ENCODE data around the gene GPC3.

The GPC3 gene

DNA sequence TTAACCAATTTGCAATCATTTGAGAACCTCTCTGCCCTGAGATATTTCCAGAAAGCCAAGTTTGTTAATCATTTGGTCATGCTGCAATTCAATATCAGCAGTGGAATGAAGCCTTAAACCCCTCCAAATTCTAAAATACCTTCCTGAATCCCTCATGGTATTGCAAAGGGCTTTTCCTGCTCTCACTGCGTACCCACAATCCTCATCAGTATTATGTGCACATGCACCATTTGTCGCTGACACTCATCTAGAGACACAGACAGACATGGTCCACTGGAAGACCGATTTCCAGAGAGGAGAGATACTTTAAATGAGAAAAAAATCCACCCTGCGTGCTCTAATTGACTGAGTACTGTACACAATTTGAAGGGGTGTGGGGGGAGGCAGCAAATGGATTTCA, 104.4 kb downstream of the GPC3 start:
- Histone ChIP-seq H3K4me3 (ENCODE audit: insufficient read depth, low read depth, low read length, poor library complexity, severe bottlenecking) (no peak overlapping the region), H3K36me3 (ENCODE audit: control insufficient read depth, insufficient read depth, low read length) (no peaks in the 10 kb centered on the region), H3K27ac (ENCODE audit: insufficient read depth, low read length, poor library complexity, severe bottlenecking) (no peak overlapping the region), H3K27me3 (replicated peaks; ENCODE audit: control insufficient read depth, insufficient read depth, low read length, poor library complexity, severe bottlenecking) (no peaks in the 10 kb centered on the region), H3K4me1 (ENCODE audit: control insufficient read depth, insufficient read depth, low read length, poor library complexity, severe bottlenecking) (no peaks in the 10 kb centered on the region), H3K9me3 (ENCODE audit: control insufficient read depth, low read length) (no peaks in the 10 kb centered on the region)
- no peak for DNase-seq

DNA sequence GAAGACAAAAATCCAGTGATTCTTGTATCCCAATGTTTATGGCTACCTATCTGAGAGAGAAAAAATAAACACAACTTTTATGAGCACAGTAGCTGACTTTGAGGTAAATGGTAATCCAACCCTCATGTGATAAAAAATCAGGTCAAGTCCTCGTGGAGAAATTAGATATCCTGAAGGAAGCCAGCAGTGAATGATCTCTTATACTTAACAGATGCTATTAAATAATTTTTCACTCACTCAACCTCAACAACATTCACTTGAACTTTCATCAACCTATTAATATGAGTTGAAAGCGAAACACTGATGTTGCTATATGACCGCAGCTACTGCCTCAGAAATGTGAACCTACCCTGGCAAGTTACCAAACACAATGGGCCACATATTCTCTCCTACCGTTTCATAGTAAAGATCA, 105.4 kb downstream of the GPC3 start:
- Histone ChIP-seq H3K36me3 (ENCODE audit: control insufficient read depth, insufficient read depth, low read length) (no peaks in the 10 kb centered on the region), H3K9me3 (ENCODE audit: control insufficient read depth, low read length) (no peaks in the 10 kb centered on the region), H3K27ac (ENCODE audit: insufficient read depth, low read length, poor library complexity, severe bottlenecking) (no peak overlapping the region), H3K4me1 (ENCODE audit: control insufficient read depth, insufficient read depth, low read length, poor library complexity, severe bottlenecking) (no peaks in the 10 kb centered on the region), H3K4me3 (ENCODE audit: insufficient read depth, low read depth, low read length, poor library complexity, severe bottlenecking) (no peak overlapping the region), H3K27me3 (replicated peaks; ENCODE audit: control insufficient read depth, insufficient read depth, low read length, poor library complexity, severe bottlenecking) (no peaks in the 10 kb centered on the region)
- DNase-seq, result no peak

DNA sequence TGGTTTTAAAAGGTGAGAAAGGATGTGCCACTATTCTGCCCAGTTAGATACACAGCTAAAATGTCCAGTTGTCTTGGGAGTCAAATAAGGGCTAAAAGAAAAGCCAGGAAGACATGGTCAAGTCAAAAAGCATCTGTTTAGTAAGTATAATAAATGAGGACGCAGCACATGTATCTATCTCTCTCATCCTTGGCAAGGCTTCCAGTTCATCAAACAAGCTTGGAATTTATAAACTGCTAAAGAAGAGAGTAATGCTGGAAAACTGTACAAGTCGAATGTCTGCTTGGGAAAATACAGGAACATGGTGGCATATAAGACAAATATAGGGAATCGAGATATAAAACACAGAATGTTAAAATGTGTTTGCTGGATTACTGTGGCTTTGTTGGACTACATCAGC, 106.7 kb downstream of the GPC3 start:
- no peaks in the 10 kb centered on the region for H3K4me1 ChIP-seq (ENCODE audit: control insufficient read depth, insufficient read depth, low read length, poor library complexity, severe bottlenecking)
- no peaks in the 10 kb centered on the region for H3K27me3 ChIP-seq (replicated peaks; ENCODE audit: control insufficient read depth, insufficient read depth, low read length, poor library complexity, severe bottlenecking)
- DNase-seq, result no peak
- H3K36me3 ChIP-seq (ENCODE audit: control insufficient read depth, insufficient read depth, low read length), result no peaks in the 10 kb centered on the region
- H3K4me3 ChIP-seq (ENCODE audit: insufficient read depth, low read depth, low read length, poor library complexity, severe bottlenecking), result no peak overlapping the region
- no peaks in the 10 kb centered on the region for H3K9me3 ChIP-seq (ENCODE audit: control insufficient read depth, low read length)
- no peak overlapping the region for H3K27ac ChIP-seq (ENCODE audit: insufficient read depth, low read length, poor library complexity, severe bottlenecking)

DNA sequence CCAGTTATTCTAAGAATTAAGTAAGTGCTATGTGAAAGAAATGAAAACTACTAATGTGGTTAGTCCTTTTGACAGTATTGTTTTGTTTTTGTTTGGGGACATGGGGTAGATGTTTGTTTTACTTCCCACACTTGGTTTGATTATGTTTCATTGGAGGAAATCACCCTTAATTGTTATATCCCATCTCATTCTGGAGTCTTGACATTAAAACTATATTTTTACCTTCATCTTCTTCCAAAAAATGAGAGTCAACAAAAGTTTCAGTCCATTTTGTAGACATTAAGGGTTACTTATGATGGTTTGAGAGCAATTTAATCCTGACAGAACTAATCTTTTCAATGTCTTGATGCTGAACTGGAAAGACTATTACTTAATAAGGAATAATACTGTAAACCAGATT, 108.7 kb downstream of the GPC3 start:
- Histone ChIP-seq H3K36me3 (ENCODE audit: control insufficient read depth, insufficient read depth, low read length) (no peaks in the 10 kb centered on the region), H3K4me1 (ENCODE audit: control insufficient read depth, insufficient read depth, low read length, poor library complexity, severe bottlenecking) (no peaks in the 10 kb centered on the region), H3K27me3 (replicated peaks; ENCODE audit: control insufficient read depth, insufficient read depth, low read length, poor library complexity, severe bottlenecking) (no peaks in the 10 kb centered on the region), H3K4me3 (ENCODE audit: insufficient read depth, low read depth, low read length, poor library complexity, severe bottlenecking) (no peak overlapping the region), H3K9me3 (ENCODE audit: control insufficient read depth, low read length) (no peaks in the 10 kb centered on the region), H3K27ac (ENCODE audit: insufficient read depth, low read length, poor library complexity, severe bottlenecking) (no peak overlapping the region)
- DNase-seq, result no peak

DNA sequence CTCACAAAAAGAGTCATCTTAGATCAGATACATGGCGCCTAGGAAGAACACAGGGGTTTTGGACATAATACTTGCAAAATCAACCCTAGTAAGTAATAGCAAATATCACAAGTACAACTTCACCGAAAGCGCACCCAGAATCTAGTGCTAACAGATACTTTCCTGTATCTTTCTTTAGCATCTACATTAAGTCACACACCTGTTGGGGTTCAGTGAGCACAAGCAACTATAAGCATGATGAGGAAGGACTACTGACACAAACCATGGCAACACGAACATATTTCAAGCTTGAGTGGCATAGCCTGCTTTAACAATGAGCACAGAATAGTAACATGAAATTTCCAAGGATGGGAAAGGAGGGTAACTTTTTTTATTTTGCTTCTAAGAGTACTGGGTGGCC, 116.1 kb downstream of the GPC3 start:
- H3K27me3 ChIP-seq (replicated peaks; ENCODE audit: control insufficient read depth, insufficient read depth, low read length, poor library complexity, severe bottlenecking), result no peaks in the 10 kb centered on the region
- no peaks in the 10 kb centered on the region for H3K36me3 ChIP-seq (ENCODE audit: control insufficient read depth, insufficient read depth, low read length)
- no peak overlapping the region for H3K4me3 ChIP-seq (ENCODE audit: insufficient read depth, low read depth, low read length, poor library complexity, severe bottlenecking)
- no peaks in the 10 kb centered on the region for H3K4me1 ChIP-seq (ENCODE audit: control insufficient read depth, insufficient read depth, low read length, poor library complexity, severe bottlenecking)
- no peaks in the 10 kb centered on the region for H3K9me3 ChIP-seq (ENCODE audit: control insufficient read depth, low read length)
- no peak overlapping the region for H3K27ac ChIP-seq (ENCODE audit: insufficient read depth, low read length, poor library complexity, severe bottlenecking)
- no peak for DNase-seq

GRCh38 chrX:133868682-133869081, 116.7 kb downstream of the GPC3 start:
- Histone ChIP-seq H3K4me3 (ENCODE audit: insufficient read depth, low read depth, low read length, poor library complexity, severe bottlenecking) (no peak overlapping the region), H3K9me3 (ENCODE audit: control insufficient read depth, low read length) (no peaks in the 10 kb centered on the region), H3K36me3 (ENCODE audit: control insufficient read depth, insufficient read depth, low read length) (no peaks in the 10 kb centered on the region), H3K4me1 (ENCODE audit: control insufficient read depth, insufficient read depth, low read length, poor library complexity, severe bottlenecking) (no peaks in the 10 kb centered on the region), H3K27me3 (replicated peaks; ENCODE audit: control insufficient read depth, insufficient read depth, low read length, poor library complexity, severe bottlenecking) (no peaks in the 10 kb centered on the region), H3K27ac (ENCODE audit: insufficient read depth, low read length, poor library complexity, severe bottlenecking) (no peak overlapping the region)
- no peak for DNase-seq

DNA sequence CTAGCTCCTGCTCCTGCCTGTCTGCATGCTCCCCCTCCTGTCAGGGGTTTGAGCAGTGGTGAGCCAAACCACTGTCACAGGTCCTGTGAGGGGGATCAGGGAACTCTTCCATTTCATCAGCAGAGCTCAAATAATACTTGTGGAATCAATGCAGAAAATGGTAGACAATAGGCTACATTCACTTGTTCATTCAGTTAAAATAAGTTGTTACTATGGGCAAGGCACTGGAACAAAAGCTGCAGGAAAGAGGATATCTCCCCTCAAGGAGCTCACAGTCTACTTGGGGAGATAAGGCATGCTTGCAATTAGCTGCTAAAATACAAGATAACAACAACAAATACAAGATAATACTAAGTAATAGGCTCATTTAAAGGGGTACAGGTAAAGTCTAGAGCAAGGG, 117.1 kb downstream of the GPC3 start:
- Histone ChIP-seq H3K4me1 (ENCODE audit: control insufficient read depth, insufficient read depth, low read length, poor library complexity, severe bottlenecking) (no peaks in the 10 kb centered on the region), H3K36me3 (ENCODE audit: control insufficient read depth, insufficient read depth, low read length) (no peaks in the 10 kb centered on the region), H3K9me3 (ENCODE audit: control insufficient read depth, low read length) (no peaks in the 10 kb centered on the region), H3K4me3 (ENCODE audit: insufficient read depth, low read depth, low read length, poor library complexity, severe bottlenecking) (no peak overlapping the region), H3K27me3 (replicated peaks; ENCODE audit: control insufficient read depth, insufficient read depth, low read length, poor library complexity, severe bottlenecking) (no peaks in the 10 kb centered on the region), H3K27ac (ENCODE audit: insufficient read depth, low read length, poor library complexity, severe bottlenecking) (no peak overlapping the region)
- DNase-seq, result no peak

GRCh38 chrX:133865761-133866471, 119.5 kb downstream of the GPC3 start:
- no peaks in the 10 kb centered on the region for H3K4me1 ChIP-seq (ENCODE audit: control insufficient read depth, insufficient read depth, low read length, poor library complexity, severe bottlenecking)
- DNase-seq, result no peak

DNA sequence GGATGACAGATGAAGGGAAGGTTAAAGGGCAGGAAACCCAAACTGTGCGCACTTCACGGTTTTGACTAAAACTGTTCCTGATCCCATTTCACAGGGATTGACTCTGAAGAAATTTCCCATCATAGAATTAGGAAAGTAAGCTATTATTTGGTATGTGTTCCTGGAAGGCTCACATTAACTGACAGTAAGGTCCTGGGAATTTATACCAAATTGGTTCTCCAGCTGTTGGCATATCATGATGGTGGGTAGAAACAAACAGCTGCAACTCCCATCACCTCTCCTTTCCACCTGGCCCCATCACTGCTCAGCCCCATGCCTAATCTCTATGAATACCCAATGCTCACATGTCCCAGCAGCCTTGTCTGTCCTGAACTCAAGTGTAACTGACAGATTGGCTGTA, 121.2 kb downstream of the GPC3 start:
- Histone ChIP-seq H3K4me1 (ENCODE audit: control insufficient read depth, insufficient read depth, low read length, poor library complexity, severe bottlenecking) (no peaks in the 10 kb centered on the region), H3K4me3 (ENCODE audit: insufficient read depth, low read depth, low read length, poor library complexity, severe bottlenecking) (no peak overlapping the region), H3K9me3 (ENCODE audit: control insufficient read depth, low read length) (no peaks in the 10 kb centered on the region), H3K36me3 (ENCODE audit: control insufficient read depth, insufficient read depth, low read length) (no peaks in the 10 kb centered on the region), H3K27ac (ENCODE audit: insufficient read depth, low read length, poor library complexity, severe bottlenecking) (no peak overlapping the region), H3K27me3 (replicated peaks; ENCODE audit: control insufficient read depth, insufficient read depth, low read length, poor library complexity, severe bottlenecking) (no peaks in the 10 kb centered on the region)
- no peak for DNase-seq

More at GRCh38 chrX:133865761-133866471, 119.5 kb downstream of the GPC3 start:
- Histone ChIP-seq H3K4me3 (ENCODE audit: insufficient read depth, low read depth, low read length, poor library complexity, severe bottlenecking) (no peak overlapping the region), H3K9me3 (ENCODE audit: control insufficient read depth, low read length) (no peaks in the 10 kb centered on the region), H3K36me3 (ENCODE audit: control insufficient read depth, insufficient read depth, low read length) (no peaks in the 10 kb centered on the region), H3K27ac (ENCODE audit: insufficient read depth, low read length, poor library complexity, severe bottlenecking) (no peak overlapping the region), H3K27me3 (replicated peaks; ENCODE audit: control insufficient read depth, insufficient read depth, low read length, poor library complexity, severe bottlenecking) (no peaks in the 10 kb centered on the region)

GRCh38 chrX:133859860-133860259, 125.5 kb downstream of the GPC3 start:
- no peak overlapping the region for H3K4me3 ChIP-seq (ENCODE audit: insufficient read depth, low read depth, low read length, poor library complexity, severe bottlenecking)
- DNase-seq, result no peak
- no peak overlapping the region for H3K27ac ChIP-seq (ENCODE audit: insufficient read depth, low read length, poor library complexity, severe bottlenecking)
- no peaks in the 10 kb centered on the region for H3K4me1 ChIP-seq (ENCODE audit: control insufficient read depth, insufficient read depth, low read length, poor library complexity, severe bottlenecking)
- no peaks in the 10 kb centered on the region for H3K36me3 ChIP-seq (ENCODE audit: control insufficient read depth, insufficient read depth, low read length)
- no peaks in the 10 kb centered on the region for H3K9me3 ChIP-seq (ENCODE audit: control insufficient read depth, low read length)
- no peaks in the 10 kb centered on the region for H3K27me3 ChIP-seq (replicated peaks; ENCODE audit: control insufficient read depth, insufficient read depth, low read length, poor library complexity, severe bottlenecking)

All from effector memory CD4-positive, alpha-beta T cell (primary cell).